Esophagus (tissue), 2 donors: ENCODE results near the gene FBXW12. TPM values are rescaled to one million over a fixed set of nuclear protein-coding genes. Genes with fewer than 3 reads are reported as not detected.
A peak's percentile ranks its signal among the peaks of the same experiment; 100 is the strongest.

Experiments
- H3K27ac ChIP-seq, 2 donors: one replicate each; pipeline ENCODE4 v1.5.1; 2013; ENCODE audit warnings: low read depth in 2 of 2, mild to moderate bottlenecking in 2 of 2, inconsistent platforms in 1 of 2, low read length in 1 of 2, moderate library complexity in 1 of 2
- H3K27me3 ChIP-seq, 2 donors: one replicate each; pipeline ENCODE4 v1.6.1; 2013; ENCODE audit warnings: low read length in 2 of 2, control low read depth in 1 of 2, mild to moderate bottlenecking in 1 of 2; ENCODE audit not compliant: insufficient read depth in 2 of 2, control insufficient read depth in 1 of 2
- H3K36me3 ChIP-seq, 2 donors: one replicate each; pipeline ENCODE4 v1.6.1; 2013; ENCODE audit warnings: low read length in 1 of 2; ENCODE audit not compliant: control insufficient read depth in 2 of 2, insufficient read depth in 2 of 2
- H3K4me1 ChIP-seq, 2 donors: one replicate each; pipeline ENCODE4 v1.6.1; 2013; ENCODE audit warnings: low read length in 1 of 2; ENCODE audit not compliant: control insufficient read depth in 2 of 2, insufficient read depth in 2 of 2
- H3K4me3 ChIP-seq, 2 donors: one replicate each; pipeline ENCODE4 v1.5.1; 2013; ENCODE audit warnings: low read length in 2 of 2, mild to moderate bottlenecking in 2 of 2, low read depth in 1 of 2, moderate library complexity in 1 of 2
- H3K9me3 ChIP-seq, 2 donors: one replicate each; pipeline ENCODE4 v1.6.1; 2013; ENCODE audit warnings: mild to moderate bottlenecking in 2 of 2, low read depth in 1 of 2, low read length in 1 of 2, moderate library complexity in 1 of 2; ENCODE audit not compliant: control insufficient read depth in 2 of 2, insufficient read depth in 1 of 2
- WGBS, 2 donors: extraction: QIAGEN DNeasy Blood & Tissue Kit; methylation state at CpG; one replicate each; pipeline ENCODE4 v1.1.7; 2013; 5-methylcytosine and 5-hydroxymethylcytosine counted together
- polyA plus RNA-seq, 2 donors: library from polyadenylated mRNA; stranded (reverse); fragments of 200-250 nt; gene quantifications; one replicate each; pipeline ENCODE4 v1.2.3, GENCODE V29; 2013
- donor health status: healthy with polysubstance abuse.
- donor health status: Bipolar disorder and iron deficiency.

Gene FBXW12
- polyA plus RNA-seq, 2 donors, result 0.08 TPM; not detected in 1

DNA sequence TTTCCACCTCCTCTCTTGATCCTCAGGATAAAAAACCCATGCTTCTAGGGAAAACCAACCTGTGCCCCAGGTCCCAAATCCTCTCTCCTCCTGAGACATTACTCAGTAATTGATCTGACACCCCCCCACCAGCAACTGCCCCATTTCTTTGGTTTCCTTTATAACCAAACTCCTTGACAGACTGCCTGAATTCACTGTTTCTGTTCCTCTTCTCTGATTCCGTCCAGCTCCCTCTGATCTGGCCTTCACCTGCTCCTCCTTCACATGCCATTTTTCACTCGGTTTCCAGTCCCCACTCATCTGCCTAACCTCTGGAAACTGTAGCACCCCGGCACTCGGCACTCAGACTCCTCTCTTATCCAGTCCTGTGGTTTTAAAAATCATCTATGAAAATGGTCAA, 65.8 kb downstream of the FBXW12 start:
- peaks cover 3% of the 10 kb centered on the region in 2 donors for H3K36me3 ChIP-seq
- no peaks in the 10 kb centered on the region for H3K27me3 ChIP-seq
- peaks cover 0 to 24% of the 10 kb centered on the region in 2 donors for H3K4me1 ChIP-seq
- WGBS, 2 donors, result 77 to 87% methylated on average over 4 of the region's 4 CpGs
- H3K4me3 ChIP-seq, result no peak overlapping the region
- no peaks in the 10 kb centered on the region for H3K9me3 ChIP-seq
- no peak overlapping the region for H3K27ac ChIP-seq

GRCh38 chr3:48439820-48440589, 68.0 kb downstream of the FBXW12 start, which contains the start of the genes CCDC51 and TMA7:
CCDC51 (minus strand) TSS chr3:48440119; CDS start chr3:48435128, 4,991 bp downstream.
TMA7 (plus strand) TSS chr3:48440257; CDS start chr3:48440297, 40 bp downstream.
- H3K4me1 ChIP-seq, result peaks cover 0 to 5% of the 10 kb centered on the region in 2 donors
- H3K36me3 ChIP-seq, result peaks cover 3 to 12% of the 10 kb centered on the region in 2 donors
- H3K27me3 ChIP-seq, result no peaks in the 10 kb centered on the region
- H3K27ac ChIP-seq, result peak within 1 kb of the TSS; percentile 95 to 96
- no peaks in the 10 kb centered on the region for H3K9me3 ChIP-seq
- WGBS, 2 donors, result 0 to 1% methylated on average over 54 of the region's 54 CpGs
- peak within 1 kb of the TSS; percentile 66 to 84 for H3K4me3 ChIP-seq

- H3K4me1 ChIP-seq, result peaks cover under 1 to 2% of the 10 kb centered on the region in 2 donors
- H3K4me3 ChIP-seq, result peak overlapping the region; percentile 66 to 84
- H3K27ac ChIP-seq, result peak overlapping the region; percentile 95 to 96
- H3K36me3 ChIP-seq, result peaks cover 3 to 12% of the 10 kb centered on the region in 2 donors
- H3K27me3 ChIP-seq, result no peaks in the 10 kb centered on the region
- H3K9me3 ChIP-seq, result no peaks in the 10 kb centered on the region
- whole genome bisulfite sequencing, 2 donors, result 1 to 2% methylated on average over 21 of the region's 21 CpGs
Measured at GRCh38 chr3:48440590-48440958, 68.6 kb downstream of the FBXW12 start.

GRCh38 chr3:48441940-48442339, 69.9 kb downstream of the FBXW12 start:
- Histone ChIP-seq H3K4me1 (peaks cover 0 to 2% of the 10 kb centered on the region in 2 donors), H3K9me3 (no peaks in the 10 kb centered on the region), H3K36me3 (peaks cover 0 to 12% of the 10 kb centered on the region in 2 donors), H3K27ac (peak overlapping the region in 1 of 2 donors; percentile 3), H3K27me3 (no peaks in the 10 kb centered on the region), H3K4me3 (no peak overlapping the region)
- 66 to 70% methylated on average over 6 of the region's 6 CpGs for WGBS, 2 donors

Other genes with a start within 250 kb of the FBXW12 start
- gene CDC25A, start 183.8 kb upstream of the FBXW12 start, polyA plus RNA-seq, result 1 to 10 TPM; 1.8 to 2.9 TPM
- under 1 TPM; 0.19 to 0.43 TPM for gene CAMP, start 148.7 kb upstream of the FBXW12 start, polyA plus RNA-seq
- 1 to 10 TPM; 5.4 to 9.5 TPM for gene ZNF589, start 131.1 kb upstream of the FBXW12 start, polyA plus RNA-seq
- gene NME6, start 70.9 kb upstream of the FBXW12 start, polyA plus RNA-seq, result 10 to 100 TPM; 11.4 to 16.7 TPM
- 1 to 10 TPM; 1.2 to 2.6 TPM for gene SPINK8, start 38.6 kb upstream of the FBXW12 start, polyA plus RNA-seq
- gene PLXNB1, start 57.9 kb downstream of the FBXW12 start, polyA plus RNA-seq, result 100 to 1,000 TPM in 1 of 2 donors, 10 to 100 TPM in 1; 73.4 to 298 TPM
- 10 to 100 TPM in 1 of 2 donors, 1 to 10 TPM in 1; 7.0 to 15.5 TPM for gene CCDC51, start 67.9 kb downstream of the FBXW12 start, polyA plus RNA-seq
- gene TMA7, start 68.0 kb downstream of the FBXW12 start, polyA plus RNA-seq, result 100 to 1,000 TPM; 364 to 613 TPM
- 1 to 10 TPM; 4.9 to 5.7 TPM for gene ATRIP, start 74.5 kb downstream of the FBXW12 start, polyA plus RNA-seq
- 10 to 100 TPM; 54.0 to 94.9 TPM for gene SHISA5, start 132.0 kb downstream of the FBXW12 start, polyA plus RNA-seq
- gene PFKFB4, start 184.6 kb downstream of the FBXW12 start, polyA plus RNA-seq, result 1 to 10 TPM; 3.8 to 9.2 TPM
- 1 to 10 TPM; 2.3 to 7.2 TPM for gene UCN2, start 191.6 kb downstream of the FBXW12 start, polyA plus RNA-seq
- 100 to 1,000 TPM in 1 of 2 donors, 10 to 100 TPM in 1; 60.7 to 265 TPM for gene COL7A1, start 223.1 kb downstream of the FBXW12 start, polyA plus RNA-seq
- gene UQCRC1, start 237.4 kb downstream of the FBXW12 start, polyA plus RNA-seq, result 100 to 1,000 TPM; 192 to 264 TPM
- not detected for gene TMEM89, start 249.6 kb downstream of the FBXW12 start, polyA plus RNA-seq